Osteocyte (in vitro differentiated cells): Measurements from ENCODE around the gene MTMR1. TPM values are rescaled to one million over a fixed set of nuclear protein-coding genes. Genes with fewer than 3 reads are reported as not detected.

Source experiments
- DNase-seq: peaks from one replicate; pipeline ENCODE4 v3.0.0; 2021; ENCODE audit warnings: mixed read lengths; ENCODE audit not compliant: unreplicated experiment; ENCODE audit errors: extremely low spot score
- H3K27ac Mint-ChIP-seq: one replicate; pipeline ENCODE4 v1.8.0; 2021; ENCODE audit warnings: mild to moderate bottlenecking, mixed read lengths; ENCODE audit not compliant: unreplicated experiment
- H3K27me3 Mint-ChIP-seq: one replicate; pipeline ENCODE4 v1.8.0; 2021; ENCODE audit warnings: mixed read lengths; ENCODE audit not compliant: unreplicated experiment
- H3K36me3 Mint-ChIP-seq: one replicate; pipeline ENCODE4 v1.8.0; 2021; ENCODE audit warnings: mixed read lengths; ENCODE audit not compliant: unreplicated experiment
- H3K4me1 Mint-ChIP-seq: one replicate; pipeline ENCODE4 v1.8.0; 2021; ENCODE audit warnings: mixed read lengths; ENCODE audit not compliant: unreplicated experiment
- H3K4me3 Mint-ChIP-seq: one replicate; pipeline ENCODE4 v1.8.0; 2021; ENCODE audit warnings: mild to moderate bottlenecking, moderate library complexity, mixed read lengths; ENCODE audit not compliant: unreplicated experiment
- H3K9me3 Mint-ChIP-seq: one replicate; pipeline ENCODE4 v1.8.0; 2021; ENCODE audit warnings: mixed read lengths; ENCODE audit not compliant: unreplicated experiment
- CTCF ChIP-seq: fragments of 200-600 bp; sonication (generic); IDR thresholded peaks from 2 replicates; pipeline ENCODE4 v1.5.0; 2021; ENCODE audit warnings: antibody characterized with exemption, mild to moderate bottlenecking, moderate library complexity
- total RNA-seq: library from RNA; stranded (reverse); gene quantifications from 2 replicates; pipeline ENCODE4 v1.2.1, GENCODE V29; 2021

MTMR1 gene
- total RNA-seq, 1 donor from 2014 or later = 23.6 TPM

DNA sequence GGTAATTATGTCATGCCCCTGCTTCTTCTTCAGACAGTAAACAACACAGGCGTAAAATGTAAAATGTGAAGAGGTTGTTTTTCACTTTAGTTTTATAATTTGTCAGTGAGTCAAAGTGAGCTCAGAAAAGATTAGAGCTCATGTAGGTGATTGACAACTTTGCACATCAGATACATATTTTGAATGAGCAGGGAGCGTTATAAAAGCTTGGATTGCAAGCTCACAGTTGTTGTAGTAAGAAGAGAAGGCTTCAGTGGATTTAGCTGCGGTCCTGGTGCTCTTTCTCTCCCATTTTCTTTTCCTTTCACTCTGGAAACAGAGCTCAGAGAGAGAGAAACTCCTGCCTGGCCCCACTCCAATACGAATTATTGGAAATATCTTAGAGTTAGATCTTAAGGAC is 26.4 kb downstream of the MTMR1 start:
- TF ChIP-seq CTCF = no peak
- no peaks in the 10 kb centered on the region for H3K27me3 Mint-ChIP-seq
- H3K4me3 Mint-ChIP-seq = no peak overlapping the region
- peaks cover 2% of the 10 kb centered on the region for H3K36me3 Mint-ChIP-seq
- peaks cover 2% of the 10 kb centered on the region for H3K4me1 Mint-ChIP-seq
- H3K9me3 Mint-ChIP-seq = peaks cover 5% of the 10 kb centered on the region
- no peak for DNase-seq
- no peak overlapping the region for H3K27ac Mint-ChIP-seq

GRCh38 chrX:150729956-150730355 is 36.8 kb downstream of the MTMR1 start:
- Mint-ChIP-seq H3K4me1 (no peaks in the 10 kb centered on the region), H3K9me3 (peaks cover 12% of the 10 kb centered on the region), H3K27ac (no peak overlapping the region), H3K27me3 (no peaks in the 10 kb centered on the region), H3K4me3 (no peak overlapping the region), H3K36me3 (peaks cover 16% of the 10 kb centered on the region)
- no peak for TF ChIP-seq CTCF
- no peak for DNase-seq

GRCh38 chrX:150730719-150731118 is 37.5 kb downstream of the MTMR1 start:
- H3K4me3 Mint-ChIP-seq = no peak overlapping the region
- no peak overlapping the region for H3K27ac Mint-ChIP-seq
- H3K9me3 Mint-ChIP-seq = peaks cover 9% of the 10 kb centered on the region

DNA sequence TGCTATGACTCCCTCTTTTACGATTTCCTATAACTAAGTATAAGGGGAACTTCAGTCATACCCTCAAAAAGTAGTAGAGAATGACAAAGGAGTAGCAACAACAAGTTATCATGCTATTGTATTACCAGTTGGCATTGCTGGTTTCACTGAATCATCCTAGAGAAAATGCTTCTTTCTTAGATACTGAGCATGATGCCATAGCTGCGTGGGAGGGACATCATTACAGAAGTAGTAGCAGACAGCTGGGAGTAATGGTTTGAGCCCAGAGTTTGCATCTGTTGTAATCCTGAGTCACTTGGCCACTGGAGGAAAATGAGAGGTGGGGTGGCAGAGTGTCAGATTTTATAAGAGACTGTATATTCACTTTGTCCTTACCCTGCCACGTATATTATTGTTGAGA is 38.6 kb downstream of the MTMR1 start:
- no peak for TF ChIP-seq CTCF
- Mint-ChIP-seq H3K9me3 (peaks cover 6% of the 10 kb centered on the region), H3K4me3 (no peak overlapping the region), H3K27me3 (no peaks in the 10 kb centered on the region), H3K27ac (no peak overlapping the region), H3K36me3 (peaks cover 23% of the 10 kb centered on the region), H3K4me1 (no peaks in the 10 kb centered on the region)
- DNase-seq = no peak

More at GRCh38 chrX:150730719-150731118, 37.5 kb downstream of the MTMR1 start:
- Mint-ChIP-seq H3K4me1 (no peaks in the 10 kb centered on the region), H3K27me3 (no peaks in the 10 kb centered on the region), H3K36me3 (peaks cover 20% of the 10 kb centered on the region)
- no peak for TF ChIP-seq CTCF
- no peak for DNase-seq

GRCh38 chrX:150736475-150736874 is 43.3 kb downstream of the MTMR1 start:
- H3K27me3 Mint-ChIP-seq = no peaks in the 10 kb centered on the region
- TF ChIP-seq CTCF = no peak

More at GRCh38 chrX:150736475-150736874, 43.3 kb downstream of the MTMR1 start:
- no peaks in the 10 kb centered on the region for H3K4me1 Mint-ChIP-seq
- H3K4me3 Mint-ChIP-seq = no peak overlapping the region
- peaks cover 43% of the 10 kb centered on the region for H3K36me3 Mint-ChIP-seq
- H3K27ac Mint-ChIP-seq = no peak overlapping the region
- no peak for DNase-seq
- peaks cover 6% of the 10 kb centered on the region for H3K9me3 Mint-ChIP-seq
